Measurements from ENCODE around the gene ZBTB2. TPM values are rescaled to one million over a fixed set of nuclear protein-coding genes. Genes with fewer than 3 reads are reported as not detected.
A peak's percentile ranks its signal among the peaks of the same experiment; 100 is the strongest.

Gene ZBTB2
- total and polyA plus RNA-seq, 10 of the 15 experiments (the other 5 are each of a cell fraction or from before 2014, with no cell fraction given): 4.2 to 21.9 (median 15.0) TPM

GRCh38 chr6:151370509-151371078, 20.8 kb downstream of the ZBTB2 start (continued):
- TF ChIP-seq, protein P1, sequence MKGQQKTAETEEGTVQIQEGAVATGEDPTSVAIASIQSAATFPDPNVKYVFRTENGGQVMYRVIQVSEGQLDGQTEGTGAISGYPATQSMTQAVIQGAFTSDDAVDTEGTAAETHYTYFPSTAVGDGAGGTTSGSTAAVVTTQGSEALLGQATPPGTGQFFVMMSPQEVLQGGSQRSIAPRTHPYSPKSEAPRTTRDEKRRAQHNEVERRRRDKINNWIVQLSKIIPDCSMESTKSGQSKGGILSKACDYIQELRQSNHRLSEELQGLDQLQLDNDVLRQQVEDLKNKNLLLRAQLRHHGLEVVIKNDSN (IDR thresholded peaks at IDR 0.05; ENCODE audit: borderline replicate concordance, extremely low read length, insufficient read depth, low read depth, low read length): no peak
- TF ChIP-seq IKZF2 (IDR thresholded peaks at IDR 0.05) (no peak), HCFC1 (IDR thresholded peaks at IDR 0.05; ENCODE audit: low read length) (no peak), ZNF217 (IDR thresholded peaks at IDR 0.05) (no peak)

DNA sequence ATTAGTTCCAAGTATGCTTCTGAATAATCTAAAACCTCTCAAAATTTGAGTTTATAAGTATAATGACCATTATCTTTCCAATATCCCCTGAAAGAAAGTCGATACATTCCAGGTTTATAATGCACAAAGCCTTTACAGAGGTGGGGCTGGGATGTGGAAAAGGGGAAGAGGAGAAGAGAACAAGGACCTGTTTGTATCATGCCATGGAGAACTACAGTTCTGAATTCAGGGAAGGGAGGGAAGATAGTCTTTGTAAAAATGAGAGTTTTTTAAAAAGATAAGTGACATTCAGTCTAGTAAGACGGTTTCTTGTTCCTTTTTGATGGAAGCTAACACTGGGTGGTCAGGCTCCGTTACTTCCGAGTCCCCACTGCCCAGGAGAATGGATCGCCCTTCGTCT, 26.1 kb downstream of the ZBTB2 start:
- no peak overlapping the region for H2AFZ ChIP-seq (ENCODE audit: control insufficient read depth, low read depth, low read length)
- H3K27ac ChIP-seq (ENCODE audit: control insufficient read depth, insufficient read depth): no peak overlapping the region
- H3K36me3 ChIP-seq (ENCODE audit: control insufficient read depth in 2 of 2, insufficient read depth in 2 of 2, low read length in 1 of 2): peaks cover 10 to 17% of the 10 kb centered on the region in 2 experiments; a peak in 3 of 4 replicates
- RAD21 ChIA-PET (ENCODE audit: unreplicated experiment): no interaction called here
- H3K27me3 ChIP-seq (replicated peaks in 1 of 2; ENCODE audit: control insufficient read depth in 2 of 2, insufficient read depth in 2 of 2, low read length in 1 of 2): no peaks in the 10 kb centered on the region
- H3K9me3 ChIP-seq (replicated peaks; ENCODE audit: control insufficient read depth, insufficient read depth, low read length): no peaks in the 10 kb centered on the region
- POLR2A ChIA-PET: no interaction called here
- TSS peak; percentile 50 for BruUV-seq (replicated peaks)
- H3K4me1 ChIP-seq (ENCODE audit: control insufficient read depth, insufficient read depth, low read length): no peaks in the 10 kb centered on the region
- ATAC-seq (no peak), FAIRE-seq (no peak), DNase-seq (ENCODE audit: low read depth, low spot score) (no peak)
- no peak overlapping the region for H3K9ac ChIP-seq (ENCODE audit: control insufficient read depth, insufficient read depth, low read length)
- SMC1A ChIA-PET (ENCODE audit: uncharacterized antibody, unreplicated experiment): no interaction called here
- in situ Hi-C loops (cut with MboI): no loop called here
- intact Hi-C loops (cut with micrococcal nuclease; ENCODE audit: unreplicated experiment): no loop called here
- no peak overlapping the region for H3K4me3 ChIP-seq
- H4K20me1 ChIP-seq (ENCODE audit: control insufficient read depth, insufficient read depth): no peaks in the 10 kb centered on the region
- WGBS (ENCODE audit: insufficient coverage, insufficient replicate concordance, low lambda C conversion rate, missing lambda C conversion rate): over 99% methylated on average over 6 of the region's 6 CpGs
- H3K79me2 ChIP-seq (ENCODE audit: control insufficient read depth, insufficient read depth, low read length): no peaks in the 10 kb centered on the region
- no peak for TF ChIP-seq STAT3 (IDR thresholded peaks at IDR 0.05; ENCODE audit: low read depth, low read length)
- TF ChIP-seq IRF4 (IDR thresholded peaks at IDR 0.05; ENCODE audit: low read depth, low read length): no peak
- TF ChIP-seq, protein P2, sequence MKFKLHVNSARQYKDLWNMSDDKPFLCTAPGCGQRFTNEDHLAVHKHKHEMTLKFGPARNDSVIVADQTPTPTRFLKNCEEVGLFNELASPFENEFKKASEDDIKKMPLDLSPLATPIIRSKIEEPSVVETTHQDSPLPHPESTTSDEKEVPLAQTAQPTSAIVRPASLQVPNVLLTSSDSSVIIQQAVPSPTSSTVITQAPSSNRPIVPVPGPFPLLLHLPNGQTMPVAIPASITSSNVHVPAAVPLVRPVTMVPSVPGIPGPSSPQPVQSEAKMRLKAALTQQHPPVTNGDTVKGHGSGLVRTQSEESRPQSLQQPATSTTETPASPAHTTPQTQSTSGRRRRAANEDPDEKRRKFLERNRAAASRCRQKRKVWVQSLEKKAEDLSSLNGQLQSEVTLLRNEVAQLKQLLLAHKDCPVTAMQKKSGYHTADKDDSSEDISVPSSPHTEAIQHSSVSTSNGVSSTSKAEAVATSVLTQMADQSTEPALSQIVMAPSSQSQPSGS (IDR thresholded peaks at IDR 0.05; ENCODE audit: low read length): no peak
- no peak for TF ChIP-seq MTA3 (IDR thresholded peaks at IDR 0.05; ENCODE audit: borderline replicate concordance, low read length)
- no peak for TF ChIP-seq KLF5 (IDR thresholded peaks at IDR 0.05; ENCODE audit: partially characterized antibody)
- TF ChIP-seq NRF1 (conservative IDR thresholded peaks at IDR 0.05; ENCODE audit: low read depth, low read length): no peak
- TF ChIP-seq ASH2L (IDR thresholded peaks at IDR 0.05; ENCODE audit: borderline replicate concordance, low read depth): no peak
- TF ChIP-seq, protein P3, sequence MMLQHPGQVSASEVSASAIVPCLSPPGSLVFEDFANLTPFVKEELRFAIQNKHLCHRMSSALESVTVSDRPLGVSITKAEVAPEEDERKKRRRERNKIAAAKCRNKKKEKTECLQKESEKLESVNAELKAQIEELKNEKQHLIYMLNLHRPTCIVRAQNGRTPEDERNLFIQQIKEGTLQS (IDR thresholded peaks at IDR 0.05; ENCODE audit: borderline replicate concordance, extremely low read depth, low read depth, low read length): no peak
- no peak for TF ChIP-seq FOXM1 (IDR thresholded peaks at IDR 0.05; ENCODE audit: low read depth, low read length)
- no peak overlapping the region for H3K4me2 ChIP-seq (ENCODE audit: control insufficient read depth, insufficient read depth)
- CTCF ChIA-PET: no interaction called here
